SW480 (cell line): ENCODE measurements around the gene FBXW10B.
"Not testable (repeated sequence)": the region's sequence is repeated elsewhere in the genome, so short reads cannot be mapped to it uniquely, and the experiment has no call there.

Experiments used
- DNase-seq: peaks from one replicate; pipeline ENCODE4 v3.0.0-alpha.2; 2016; ENCODE audit warnings: low spot score

FBXW10B gene

GRCh38 chr17:15642014-15642413 is 22.5 kb upstream of the FBXW10B start:
- DNase-seq, result not testable (repeated sequence)

- not testable (repeated sequence) for DNase-seq
Measured at GRCh38 chr17:15630930-15631453, 11.5 kb upstream of the FBXW10B start.

- not testable (repeated sequence) for DNase-seq
Measured at GRCh38 chr17:15629991-15630390, 10.5 kb upstream of the FBXW10B start.

- not testable (repeated sequence) for DNase-seq
Measured at GRCh38 chr17:15623661-15624209, 4.2 kb upstream of the FBXW10B start.

- DNase-seq, result not testable (repeated sequence)
Measured at GRCh38 chr17:15623255-15623654, 3.8 kb upstream of the FBXW10B start.

- DNase-seq, result not testable (repeated sequence)
Measured at GRCh38 chr17:15622124-15622523, 2.6 kb upstream of the FBXW10B start.

- not testable (repeated sequence) for DNase-seq
Measured at GRCh38 chr17:15616828-15617227, 2.7 kb downstream of the FBXW10B start.

- not testable (repeated sequence) for DNase-seq
Measured at GRCh38 chr17:15615850-15616249, 3.7 kb downstream of the FBXW10B start.

GRCh38 chr17:15613111-15613510 is 6.4 kb downstream of the FBXW10B start:
- not testable (repeated sequence) for DNase-seq

GRCh38 chr17:15592960-15593359 is 26.5 kb downstream of the FBXW10B start:
- DNase-seq, result not testable (repeated sequence)

GRCh38 chr17:15591986-15592385 is 27.5 kb downstream of the FBXW10B start:
- not testable (repeated sequence) for DNase-seq

- DNase-seq, result not testable (repeated sequence)
Measured at GRCh38 chr17:15590844-15591243, 28.7 kb downstream of the FBXW10B start.

GRCh38 chr17:15589544-15590536 is 29.7 kb downstream of the FBXW10B start:
- not testable (repeated sequence) for DNase-seq

GRCh38 chr17:15588017-15588416 is 31.5 kb downstream of the FBXW10B start:
- DNase-seq, result not testable (repeated sequence)

GRCh38 chr17:15583313-15583712 is 36.2 kb downstream of the FBXW10B start:
- not testable (repeated sequence) for DNase-seq

- not testable (repeated sequence) for DNase-seq
Measured at GRCh38 chr17:15581462-15581861, 38.0 kb downstream of the FBXW10B start.

GRCh38 chr17:15576848-15577247 is 42.7 kb downstream of the FBXW10B start:
- DNase-seq, result not testable (repeated sequence)

- DNase-seq, result not testable (repeated sequence)
Measured at GRCh38 chr17:15574660-15575059, 44.8 kb downstream of the FBXW10B start.

GRCh38 chr17:15573870-15574269 is 45.6 kb downstream of the FBXW10B start:
- not testable (repeated sequence) for DNase-seq
